Measurements from ENCODE around the gene CNIH4.
A peak's percentile ranks its signal among the peaks of the same experiment; 100 is the strongest.

Gene CNIH4

DNA sequence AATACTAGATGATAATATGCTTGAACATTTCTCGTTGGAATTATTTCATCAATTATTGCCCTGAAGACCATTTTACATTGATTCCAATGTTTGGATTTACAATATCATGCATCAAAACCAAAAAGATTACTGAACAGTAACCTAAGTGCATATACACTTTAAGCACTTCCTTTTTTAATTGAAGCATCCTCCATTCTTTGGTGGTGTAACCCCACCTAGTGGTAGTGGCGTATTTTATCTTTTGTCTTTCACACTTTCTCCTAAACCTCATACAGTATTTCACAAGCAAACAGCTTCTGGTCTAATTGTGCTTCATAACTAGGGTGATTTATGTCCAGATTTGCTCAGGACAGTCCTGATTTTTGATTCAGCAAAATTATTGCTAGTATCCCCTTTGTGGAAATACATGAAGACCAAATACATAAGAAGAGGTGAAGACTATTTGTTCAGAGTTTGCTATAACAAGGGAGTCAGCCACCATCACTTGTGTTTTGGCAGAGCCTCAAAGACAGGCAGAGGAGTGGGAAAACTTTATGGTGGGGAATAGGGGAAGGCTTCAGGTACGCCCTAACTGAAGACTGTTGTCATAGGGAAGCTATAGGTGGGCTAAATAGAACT lies 23.3 kb upstream of the CNIH4 start:
- Histone ChIP-seq H3K4me1 (ENCODE audit: control insufficient read depth, insufficient read depth, low read length) (peaks cover 3% of the 10 kb centered on the region; the same call in 1 of the 2 replicates), H3K27ac (ENCODE audit: extremely low read depth, low read depth, low read length) (no peak overlapping the region), H3K9me3 (ENCODE audit: control insufficient read depth, insufficient read depth, low read depth, low read length) (no peaks in the 10 kb centered on the region), H3K4me3 (ENCODE audit: low read depth, low read length) (no peak overlapping the region), H3K36me3 (ENCODE audit: control insufficient read depth in 2 of 2, insufficient read depth in 1 of 2, low read length in 2 of 2) (no peaks in the 10 kb centered on the region)
- ChIA-PET POLR2A (interaction anchor here (0.8 kb wide), 1 partner anchor 683 kb away, joined by 3 read pairs; no protein-coding TSS in a partner anchor), CTCF (interaction anchor here (0.5 to 6.7 kb wide), 54 partner anchors 8 to 1200 kb away, joined by 3 to 76 read pairs (median 4); no protein-coding TSS in a partner anchor)
- TF ChIP-seq ZBTB48 (tag by site-specific recombination; IDR thresholded peaks at IDR 0.05) (no peak), ZEB2 (tag by site-specific recombination; IDR thresholded peaks at IDR 0.05) (peak; percentile 50; the same call in 1 of the 2 replicates), ZNF2 (tag by site-specific recombination; IDR thresholded peaks at IDR 0.05) (peak; percentile 90), ZNF664 (tag by site-specific recombination; IDR thresholded peaks at IDR 0.05) (0 out of 2 replicates have a peak, but pooled peaks have one; percentile 6), ZNF37A (tag by site-specific recombination; IDR thresholded peaks at IDR 0.05) (no peak), ZBTB8A (tag by site-specific recombination; IDR thresholded peaks at IDR 0.05) (no peak), GLIS1 (tag by site-specific recombination; IDR thresholded peaks at IDR 0.05) (no peak), ZNF843 (tag by site-specific recombination; IDR thresholded peaks at IDR 0.05) (no peak), ZNF426 (tag by site-specific recombination; IDR thresholded peaks at IDR 0.05) (no peak), ZNF324 (tag by site-specific recombination; IDR thresholded peaks at IDR 0.05) (no peak), ZSCAN30 (tag by site-specific recombination; IDR thresholded peaks at IDR 0.05) (peak; percentile 79; the same call in 1 of the 2 replicates), ZNF654 (tag by site-specific recombination; IDR thresholded peaks at IDR 0.05; ENCODE audit: low read depth) (peak; percentile 99), ZNF10 (tag by site-specific recombination; IDR thresholded peaks at IDR 0.05) (0 out of 2 replicates have a peak, but pooled peaks have one; percentile 6), ZBTB20 (tag by site-specific recombination; IDR thresholded peaks at IDR 0.05) (no peak), RBAK (tag by site-specific recombination; IDR thresholded peaks at IDR 0.05) (no peak), SP7 (tag by site-specific recombination; IDR thresholded peaks at IDR 0.05) (peak; percentile 66; the same call in 1 of the 2 replicates), ZNF132 (tag by site-specific recombination; IDR thresholded peaks at IDR 0.05; ENCODE audit: borderline replicate concordance) (no peak), KLF10 (tag by site-specific recombination; IDR thresholded peaks at IDR 0.05) (no peak), KLF8 (tag by site-specific recombination; IDR thresholded peaks at IDR 0.05) (no peak)
- TF ChIP-seq, protein P1, sequence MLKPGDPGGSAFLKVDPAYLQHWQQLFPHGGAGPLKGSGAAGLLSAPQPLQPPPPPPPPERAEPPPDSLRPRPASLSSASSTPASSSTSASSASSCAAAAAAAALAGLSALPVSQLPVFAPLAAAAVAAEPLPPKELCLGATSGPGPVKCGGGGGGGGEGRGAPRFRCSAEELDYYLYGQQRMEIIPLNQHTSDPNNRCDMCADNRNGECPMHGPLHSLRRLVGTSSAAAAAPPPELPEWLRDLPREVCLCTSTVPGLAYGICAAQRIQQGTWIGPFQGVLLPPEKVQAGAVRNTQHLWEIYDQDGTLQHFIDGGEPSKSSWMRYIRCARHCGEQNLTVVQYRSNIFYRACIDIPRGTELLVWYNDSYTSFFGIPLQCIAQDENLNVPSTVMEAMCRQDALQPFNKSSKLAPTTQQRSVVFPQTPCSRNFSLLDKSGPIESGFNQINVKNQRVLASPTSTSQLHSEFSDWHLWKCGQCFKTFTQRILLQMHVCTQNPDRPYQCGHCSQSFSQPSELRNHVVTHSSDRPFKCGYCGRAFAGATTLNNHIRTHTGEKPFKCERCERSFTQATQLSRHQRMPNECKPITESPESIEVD (tag by site-specific recombination; IDR thresholded peaks at IDR 0.05), result no peak
- TF ChIP-seq, protein P2, sequence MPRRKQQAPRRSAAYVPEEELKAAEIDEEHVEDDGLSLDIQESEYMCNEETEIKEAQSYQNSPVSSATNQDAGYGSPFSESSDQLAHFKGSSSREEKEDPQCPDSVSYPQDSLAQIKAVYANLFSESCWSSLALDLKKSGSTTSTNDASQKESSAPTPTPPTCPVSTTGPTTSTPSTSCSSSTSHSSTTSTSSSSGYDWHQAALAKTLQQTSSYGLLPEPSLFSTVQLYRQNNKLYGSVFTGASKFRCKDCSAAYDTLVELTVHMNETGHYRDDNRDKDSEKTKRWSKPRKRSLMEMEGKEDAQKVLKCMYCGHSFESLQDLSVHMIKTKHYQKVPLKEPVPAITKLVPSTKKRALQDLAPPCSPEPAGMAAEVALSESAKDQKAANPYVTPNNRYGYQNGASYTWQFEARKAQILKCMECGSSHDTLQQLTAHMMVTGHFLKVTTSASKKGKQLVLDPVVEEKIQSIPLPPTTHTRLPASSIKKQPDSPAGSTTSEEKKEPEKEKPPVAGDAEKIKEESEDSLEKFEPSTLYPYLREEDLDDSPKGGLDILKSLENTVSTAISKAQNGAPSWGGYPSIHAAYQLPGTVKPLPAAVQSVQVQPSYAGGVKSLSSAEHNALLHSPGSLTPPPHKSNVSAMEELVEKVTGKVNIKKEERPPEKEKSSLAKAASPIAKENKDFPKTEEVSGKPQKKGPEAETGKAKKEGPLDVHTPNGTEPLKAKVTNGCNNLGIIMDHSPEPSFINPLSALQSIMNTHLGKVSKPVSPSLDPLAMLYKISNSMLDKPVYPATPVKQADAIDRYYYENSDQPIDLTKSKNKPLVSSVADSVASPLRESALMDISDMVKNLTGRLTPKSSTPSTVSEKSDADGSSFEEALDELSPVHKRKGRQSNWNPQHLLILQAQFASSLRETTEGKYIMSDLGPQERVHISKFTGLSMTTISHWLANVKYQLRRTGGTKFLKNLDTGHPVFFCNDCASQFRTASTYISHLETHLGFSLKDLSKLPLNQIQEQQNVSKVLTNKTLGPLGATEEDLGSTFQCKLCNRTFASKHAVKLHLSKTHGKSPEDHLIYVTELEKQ (tag by site-specific recombination; IDR thresholded peaks at IDR 0.05; ENCODE audit: borderline replicate concordance), result no peak
- TF ChIP-seq, protein P3, sequence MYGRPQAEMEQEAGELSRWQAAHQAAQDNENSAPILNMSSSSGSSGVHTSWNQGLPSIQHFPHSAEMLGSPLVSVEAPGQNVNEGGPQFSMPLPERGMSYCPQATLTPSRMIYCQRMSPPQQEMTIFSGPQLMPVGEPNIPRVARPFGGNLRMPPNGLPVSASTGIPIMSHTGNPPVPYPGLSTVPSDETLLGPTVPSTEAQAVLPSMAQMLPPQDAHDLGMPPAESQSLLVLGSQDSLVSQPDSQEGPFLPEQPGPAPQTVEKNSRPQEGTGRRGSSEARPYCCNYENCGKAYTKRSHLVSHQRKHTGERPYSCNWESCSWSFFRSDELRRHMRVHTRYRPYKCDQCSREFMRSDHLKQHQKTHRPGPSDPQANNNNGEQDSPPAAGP (tag by site-specific recombination; IDR thresholded peaks at IDR 0.05), result no peak
- TF ChIP-seq, protein P4, sequence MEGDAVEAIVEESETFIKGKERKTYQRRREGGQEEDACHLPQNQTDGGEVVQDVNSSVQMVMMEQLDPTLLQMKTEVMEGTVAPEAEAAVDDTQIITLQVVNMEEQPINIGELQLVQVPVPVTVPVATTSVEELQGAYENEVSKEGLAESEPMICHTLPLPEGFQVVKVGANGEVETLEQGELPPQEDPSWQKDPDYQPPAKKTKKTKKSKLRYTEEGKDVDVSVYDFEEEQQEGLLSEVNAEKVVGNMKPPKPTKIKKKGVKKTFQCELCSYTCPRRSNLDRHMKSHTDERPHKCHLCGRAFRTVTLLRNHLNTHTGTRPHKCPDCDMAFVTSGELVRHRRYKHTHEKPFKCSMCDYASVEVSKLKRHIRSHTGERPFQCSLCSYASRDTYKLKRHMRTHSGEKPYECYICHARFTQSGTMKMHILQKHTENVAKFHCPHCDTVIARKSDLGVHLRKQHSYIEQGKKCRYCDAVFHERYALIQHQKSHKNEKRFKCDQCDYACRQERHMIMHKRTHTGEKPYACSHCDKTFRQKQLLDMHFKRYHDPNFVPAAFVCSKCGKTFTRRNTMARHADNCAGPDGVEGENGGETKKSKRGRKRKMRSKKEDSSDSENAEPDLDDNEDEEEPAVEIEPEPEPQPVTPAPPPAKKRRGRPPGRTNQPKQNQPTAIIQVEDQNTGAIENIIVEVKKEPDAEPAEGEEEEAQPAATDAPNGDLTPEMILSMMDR (tag by site-specific recombination; IDR thresholded peaks at IDR 0.05), result peak; percentile 87
- TF ChIP-seq, protein P5, sequence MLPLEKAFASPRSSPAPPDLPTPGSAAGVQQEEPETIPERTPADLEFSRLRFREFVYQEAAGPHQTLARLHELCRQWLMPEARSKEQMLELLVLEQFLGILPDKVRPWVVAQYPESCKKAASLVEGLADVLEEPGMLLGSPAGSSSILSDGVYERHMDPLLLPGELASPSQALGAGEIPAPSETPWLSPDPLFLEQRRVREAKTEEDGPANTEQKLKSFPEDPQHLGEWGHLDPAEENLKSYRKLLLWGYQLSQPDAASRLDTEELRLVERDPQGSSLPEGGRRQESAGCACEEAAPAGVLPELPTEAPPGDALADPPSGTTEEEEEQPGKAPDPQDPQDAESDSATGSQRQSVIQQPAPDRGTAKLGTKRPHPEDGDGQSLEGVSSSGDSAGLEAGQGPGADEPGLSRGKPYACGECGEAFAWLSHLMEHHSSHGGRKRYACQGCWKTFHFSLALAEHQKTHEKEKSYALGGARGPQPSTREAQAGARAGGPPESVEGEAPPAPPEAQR (tag by site-specific recombination; IDR thresholded peaks at IDR 0.05), result no peak
- TF ChIP-seq, protein P6, sequence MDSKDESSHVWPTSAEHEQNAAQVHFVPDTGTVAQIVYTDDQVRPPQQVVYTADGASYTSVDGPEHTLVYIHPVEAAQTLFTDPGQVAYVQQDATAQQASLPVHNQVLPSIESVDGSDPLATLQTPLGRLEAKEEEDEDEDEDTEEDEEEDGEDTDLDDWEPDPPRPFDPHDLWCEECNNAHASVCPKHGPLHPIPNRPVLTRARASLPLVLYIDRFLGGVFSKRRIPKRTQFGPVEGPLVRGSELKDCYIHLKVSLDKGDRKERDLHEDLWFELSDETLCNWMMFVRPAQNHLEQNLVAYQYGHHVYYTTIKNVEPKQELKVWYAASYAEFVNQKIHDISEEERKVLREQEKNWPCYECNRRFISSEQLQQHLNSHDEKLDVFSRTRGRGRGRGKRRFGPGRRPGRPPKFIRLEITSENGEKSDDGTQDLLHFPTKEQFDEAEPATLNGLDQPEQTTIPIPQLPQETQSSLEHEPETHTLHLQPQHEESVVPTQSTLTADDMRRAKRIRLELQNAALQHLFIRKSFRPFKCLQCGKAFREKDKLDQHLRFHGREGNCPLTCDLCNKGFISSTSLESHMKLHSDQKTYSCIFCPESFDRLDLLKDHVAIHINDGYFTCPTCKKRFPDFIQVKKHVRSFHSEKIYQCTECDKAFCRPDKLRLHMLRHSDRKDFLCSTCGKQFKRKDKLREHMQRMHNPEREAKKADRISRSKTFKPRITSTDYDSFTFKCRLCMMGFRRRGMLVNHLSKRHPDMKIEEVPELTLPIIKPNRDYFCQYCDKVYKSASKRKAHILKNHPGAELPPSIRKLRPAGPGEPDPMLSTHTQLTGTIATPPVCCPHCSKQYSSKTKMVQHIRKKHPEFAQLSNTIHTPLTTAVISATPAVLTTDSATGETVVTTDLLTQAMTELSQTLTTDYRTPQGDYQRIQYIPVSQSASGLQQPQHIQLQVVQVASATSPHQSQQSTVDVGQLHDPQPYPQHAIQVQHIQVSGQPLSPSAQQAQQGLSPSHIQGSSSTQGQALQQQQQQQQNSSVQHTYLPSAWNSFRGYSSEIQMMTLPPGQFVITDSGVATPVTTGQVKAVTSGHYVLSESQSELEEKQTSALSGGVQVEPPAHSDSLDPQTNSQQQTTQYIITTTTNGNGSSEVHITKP (tag by site-specific recombination; IDR thresholded peaks at IDR 0.05), result no peak

Data from HEK293 (cell line).